Astrocyte of the spinal cord (primary cell): ENCODE results near the gene SFXN5.
A peak's percentile ranks its signal among the peaks of the same experiment; 100 is the strongest.

Experiments
- DNase-seq: peaks from one replicate; pipeline ENCODE4 v3.0.0; 2011; ENCODE audit warnings: low read depth, low spot score
- H3K4me3 ChIP-seq: 2 replicates; pipeline ENCODE4 v1.5.1; 2011; ENCODE audit warnings: low read depth, mild to moderate bottlenecking, low read length, moderate library complexity
- CTCF ChIP-seq: IDR thresholded peaks from 2 replicates; pipeline ENCODE4 v1.5.1; 2012; ENCODE audit warnings: low read depth, mild to moderate bottlenecking, low read length, inconsistent platforms
- in situ Hi-C: cut with HindIII; loops from 2 replicates; pipeline ENCODE4 v1.10.0; 2017; ENCODE audit warnings: low sequenced_read_pairs

SFXN5 gene

GRCh38 chr2:73063909-73064875 is 7.3 kb downstream of the SFXN5 start:
- DNase-seq: peak; percentile 91
- in situ Hi-C loops: no loop called here
- TF ChIP-seq CTCF: no peak
- no peak overlapping the region for H3K4me3 ChIP-seq

GRCh38 chr2:73063472-73063871 is 8.0 kb downstream of the SFXN5 start:
- H3K4me3 ChIP-seq: no peak overlapping the region
- in situ Hi-C loops: no loop called here
- DNase-seq: no peak
- TF ChIP-seq CTCF: no peak

GRCh38 chr2:73059106-73059505 is 12.4 kb downstream of the SFXN5 start:
- no peak for TF ChIP-seq CTCF
- no peak for DNase-seq
- no peak overlapping the region for H3K4me3 ChIP-seq
- in situ Hi-C loops: no loop called here

- DNase-seq: no peak
- no peak for TF ChIP-seq CTCF
- H3K4me3 ChIP-seq: no peak overlapping the region
- in situ Hi-C loops: no loop called here
Measured at GRCh38 chr2:73054980-73055379, 16.5 kb downstream of the SFXN5 start.

GRCh38 chr2:73053316-73054114 is 18.0 kb downstream of the SFXN5 start:
- H3K4me3 ChIP-seq: no peak overlapping the region
- DNase-seq: peak; percentile 81
- TF ChIP-seq CTCF: no peak
- in situ Hi-C loops: no loop called here

GRCh38 chr2:73050121-73050545 is 21.4 kb downstream of the SFXN5 start:
- no peak overlapping the region for H3K4me3 ChIP-seq
- peak; percentile 60 for DNase-seq
- no peak for TF ChIP-seq CTCF
- in situ Hi-C loops: no loop called here
